ENCODE measurements around the gene MANBA.

MANBA gene

GRCh38 chr4:102616636-102617035 is 144.1 kb downstream of the MANBA start:
- DNase-seq: no peak

- no peak for DNase-seq
Observed at GRCh38 chr4:102614801-102615200, 146.0 kb downstream of the MANBA start.

GRCh38 chr4:102612824-102613366 is 147.9 kb downstream of the MANBA start:
- no peak for DNase-seq

- no peak for DNase-seq
Observed at GRCh38 chr4:102612210-102612609, 148.6 kb downstream of the MANBA start.

- no peak for DNase-seq
Observed at GRCh38 chr4:102610476-102610875, 150.3 kb downstream of the MANBA start.

GRCh38 chr4:102610007-102610406 is 150.8 kb downstream of the MANBA start:
- no peak for DNase-seq

GRCh38 chr4:102608190-102608589 is 152.6 kb downstream of the MANBA start:
- DNase-seq: no peak

GRCh38 chr4:102606846-102607450 is 153.8 kb downstream of the MANBA start:
- DNase-seq: no peak

- DNase-seq: no peak
Observed at GRCh38 chr4:102606261-102606660, 154.5 kb downstream of the MANBA start.

GRCh38 chr4:102604222-102604940 is 156.4 kb downstream of the MANBA start:
- DNase-seq: no peak

- no peak for DNase-seq
Observed at GRCh38 chr4:102601586-102602227, 159.1 kb downstream of the MANBA start.

GRCh38 chr4:102600689-102601088 is 160.1 kb downstream of the MANBA start:
- no peak for DNase-seq

- no peak for DNase-seq
Observed at GRCh38 chr4:102599886-102600285, 160.9 kb downstream of the MANBA start.

- DNase-seq: no peak
Observed at GRCh38 chr4:102599455-102599854, 161.3 kb downstream of the MANBA start.

- DNase-seq: no peak
Observed at GRCh38 chr4:102598762-102599374, 161.9 kb downstream of the MANBA start.

- DNase-seq: no peak
Observed at GRCh38 chr4:102598086-102598761, 162.5 kb downstream of the MANBA start.

- no peak for DNase-seq
Observed at GRCh38 chr4:102596532-102596931, 164.2 kb downstream of the MANBA start.

GRCh38 chr4:102594000-102594399 is 166.8 kb downstream of the MANBA start:
- no peak for DNase-seq

GRCh38 chr4:102593147-102593546 is 167.6 kb downstream of the MANBA start:
- no peak for DNase-seq

- DNase-seq: no peak
Observed at GRCh38 chr4:102592256-102592655, 168.5 kb downstream of the MANBA start.

GRCh38 chr4:102589743-102590142 is 171.0 kb downstream of the MANBA start:
- DNase-seq: no peak

GRCh38 chr4:102586644-102587021 is 174.1 kb downstream of the MANBA start:
- DNase-seq: no peak

Measured in NCI-H1436 treated with DMSO at 0.1 percent for 48 hours (cell line).